Measurements from ENCODE around the gene PAX7.

The PAX7 gene

DNA sequence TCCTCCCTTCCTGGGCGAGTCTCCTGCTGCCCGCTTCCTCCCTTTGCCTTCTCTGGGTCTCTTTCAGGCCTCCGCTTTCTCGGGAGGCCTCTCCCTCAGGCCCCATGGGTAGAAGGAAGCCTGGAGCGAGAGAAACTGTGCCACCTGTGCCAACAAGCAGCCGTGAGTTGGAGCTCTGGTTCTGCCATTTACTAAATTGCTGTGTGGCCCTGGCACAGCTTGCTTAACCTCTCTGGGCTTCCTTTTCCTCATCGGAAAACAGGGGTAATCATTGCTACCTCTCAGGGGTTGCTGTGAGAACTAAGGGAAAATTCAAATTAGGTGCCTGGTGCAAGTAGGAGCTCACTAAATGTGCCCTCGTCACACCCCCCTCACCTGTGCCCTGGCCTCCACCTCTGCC, 80.4 kb downstream of the PAX7 start:
- DNase-seq, result no peak

DNA sequence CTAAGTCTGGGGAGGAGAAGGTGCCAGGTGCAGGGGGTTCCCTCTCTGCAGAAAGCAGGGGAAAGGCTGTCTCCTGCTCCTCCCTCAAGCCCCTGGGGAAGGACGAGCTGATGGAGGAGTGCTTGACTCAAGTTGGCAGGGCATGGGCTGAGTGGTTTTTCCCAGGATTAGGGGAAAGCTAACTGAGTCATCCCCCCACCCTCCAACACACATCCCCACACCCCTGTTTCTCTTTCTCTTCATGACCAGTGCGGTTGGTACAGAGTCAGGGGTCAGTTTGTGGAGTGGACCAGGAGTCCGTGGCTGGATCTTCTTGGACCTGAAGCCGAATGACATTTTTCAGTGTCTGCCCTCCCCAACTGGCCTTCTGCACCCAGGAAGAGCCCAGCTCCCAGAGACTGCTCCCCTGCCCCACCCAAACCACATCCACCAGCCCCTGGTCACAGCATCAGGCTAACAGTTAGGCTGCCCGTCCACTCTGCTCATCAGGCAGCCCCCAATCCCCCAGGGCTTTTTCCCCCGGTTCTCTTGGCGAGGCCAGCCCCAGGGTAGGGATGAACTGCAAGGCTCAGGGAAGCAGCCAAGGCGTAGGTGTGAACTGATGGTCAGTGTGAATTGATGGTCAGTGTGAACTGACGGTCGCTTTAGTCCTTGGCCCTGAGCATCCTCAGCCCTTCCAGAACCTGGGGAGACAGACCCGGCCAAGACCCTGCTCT, 81.0 kb downstream of the PAX7 start:
- no peak for DNase-seq

GRCh38 chr1:18712252-18712600, 81.6 kb downstream of the PAX7 start:
- DNase-seq, result no peak

DNA sequence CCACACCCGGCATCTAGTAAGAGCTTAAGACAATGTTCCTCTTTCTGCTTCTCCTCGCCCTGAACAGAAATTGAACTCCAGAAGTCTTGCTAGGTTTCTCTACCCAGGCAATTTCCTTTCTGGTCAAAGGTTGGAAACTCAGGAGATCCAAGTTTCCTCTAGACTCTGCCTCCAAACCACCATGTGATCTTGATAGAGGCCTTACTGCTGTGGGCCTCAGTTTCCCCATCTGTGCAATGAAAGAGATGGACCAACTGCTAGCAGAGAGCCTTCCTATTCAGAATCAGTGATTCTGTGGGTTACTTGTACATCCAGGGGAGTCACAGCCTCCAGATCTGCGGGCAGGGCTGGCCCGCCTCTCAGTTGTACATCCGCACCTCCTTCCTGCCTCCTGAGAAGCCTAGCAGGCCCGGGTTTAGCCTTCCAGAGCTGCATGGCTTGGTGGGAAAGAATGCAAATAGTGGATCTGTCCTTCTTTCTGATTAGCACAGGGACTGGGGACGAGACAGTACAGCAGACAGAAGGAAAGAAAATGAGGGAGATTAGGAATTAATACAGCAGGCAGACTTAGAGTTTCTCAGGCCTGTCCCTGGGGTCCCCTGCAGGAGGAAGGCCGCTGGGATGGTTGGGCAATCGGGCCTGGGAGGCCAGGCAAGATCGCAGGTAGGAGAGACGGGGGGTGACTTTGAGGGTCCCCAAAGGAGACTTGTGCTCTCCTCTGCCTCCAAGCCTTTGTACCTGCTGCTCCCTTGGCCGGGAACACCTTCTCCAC, 83.9 kb downstream of the PAX7 start:
- no peak for DNase-seq

DNA sequence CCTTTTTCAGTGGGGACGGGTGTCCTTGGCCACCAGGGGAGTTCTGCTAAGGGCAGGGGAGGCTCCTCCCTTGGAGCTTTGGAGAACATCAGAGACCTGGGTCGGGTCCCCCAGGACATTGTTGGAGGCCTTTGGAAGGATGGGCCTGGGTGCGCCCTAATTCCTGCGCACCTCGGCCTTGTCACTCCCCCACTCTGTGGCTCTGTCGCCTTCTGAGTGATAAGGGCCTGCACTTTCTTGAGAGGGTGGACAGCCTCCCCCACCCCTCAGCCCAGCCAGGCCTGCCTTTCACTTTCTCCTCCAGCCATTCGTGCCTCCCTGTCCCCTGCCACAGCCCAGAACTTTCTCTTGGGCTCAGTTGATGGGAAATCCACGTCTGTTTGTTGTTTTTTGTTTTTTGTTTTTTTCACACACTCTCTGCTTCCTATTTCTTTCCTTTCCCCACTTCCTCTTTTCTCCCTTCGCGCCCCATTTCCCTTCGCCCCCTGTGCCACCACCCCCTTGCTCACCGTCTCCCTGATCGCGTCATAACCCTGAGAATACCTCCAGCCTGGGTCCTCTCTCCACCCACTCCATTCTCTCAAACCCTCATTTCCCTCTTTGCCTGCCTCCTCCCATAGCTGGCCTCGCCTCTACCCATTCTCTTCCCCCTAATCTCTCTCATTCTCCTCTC, 85.6 kb downstream of the PAX7 start:
- DNase-seq, result no peak

- DNase-seq, result no peak
Observed at GRCh38 chr1:18716785-18717678, 86.4 kb downstream of the PAX7 start.

DNA sequence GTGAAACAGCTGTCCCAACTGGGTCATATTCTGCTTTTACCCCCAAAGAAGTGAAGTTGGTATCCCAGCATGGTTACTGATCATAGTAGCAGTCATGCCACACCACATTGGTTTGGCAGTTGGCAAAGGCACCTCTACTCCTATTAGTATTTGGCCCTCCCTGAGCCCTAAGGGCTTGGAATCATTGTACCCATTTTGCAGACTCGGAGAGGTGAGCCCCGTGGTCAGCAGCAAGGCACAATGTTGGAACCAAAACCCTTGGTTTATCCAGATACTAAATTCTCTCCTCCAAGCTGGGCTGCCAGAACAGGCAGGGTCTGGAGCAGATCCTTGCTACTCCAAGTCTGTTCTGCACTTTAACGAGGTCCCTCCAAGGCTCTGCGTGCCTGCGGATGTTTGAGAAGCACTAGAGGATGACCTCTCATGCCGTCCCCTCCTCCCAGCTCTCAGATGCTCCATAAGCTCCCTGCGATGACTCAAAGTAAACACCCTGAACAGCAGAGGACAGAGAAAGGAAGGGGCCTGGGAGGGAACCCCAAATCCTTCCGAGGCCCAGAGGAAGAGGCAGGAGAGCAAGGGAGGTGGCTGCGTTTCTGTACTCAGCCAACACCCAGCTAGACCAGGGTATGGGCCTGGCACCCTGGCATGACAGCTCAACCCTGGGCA, 89.3 kb downstream of the PAX7 start:
- DNase-seq, result no peak

DNA sequence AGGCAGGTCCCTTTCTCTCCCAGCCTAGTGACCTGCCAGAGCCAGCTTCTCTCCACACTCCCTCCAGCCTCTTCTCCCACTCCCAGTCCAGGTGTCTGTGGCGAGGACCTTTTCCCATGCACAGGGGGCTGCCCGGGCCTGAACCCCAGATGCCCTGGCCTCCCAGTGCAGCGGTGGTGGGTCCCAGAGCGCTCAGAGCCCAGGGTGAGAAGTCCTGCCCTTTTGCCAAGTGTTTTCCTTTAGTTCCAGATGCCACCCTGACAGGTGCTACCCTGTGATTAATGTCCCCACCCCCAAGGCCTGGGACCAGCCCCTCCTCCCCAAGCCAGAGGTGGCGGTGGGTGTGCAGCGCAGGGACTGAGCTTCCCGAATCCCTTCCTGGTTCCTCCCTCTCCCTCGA, 90.4 kb downstream of the PAX7 start:
- DNase-seq, result no peak

DNA sequence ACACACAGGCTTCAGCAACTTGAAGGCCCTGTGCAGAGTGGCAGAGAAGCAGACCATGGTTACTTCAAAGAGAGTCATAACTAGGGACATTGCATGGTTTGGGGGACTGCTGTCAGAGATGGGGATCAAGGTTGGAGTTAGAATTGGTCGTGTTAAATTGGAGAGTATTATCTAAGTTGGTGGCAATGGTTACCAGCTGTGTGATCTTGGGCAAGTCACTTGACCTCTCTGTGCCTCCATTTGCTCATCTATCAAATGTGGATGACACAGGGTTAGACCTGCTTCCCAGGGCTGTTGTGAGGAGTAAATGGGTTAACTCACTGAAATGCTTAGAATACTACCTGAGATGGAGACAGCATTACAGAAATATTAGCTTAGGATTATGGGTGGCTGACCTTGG, 91.1 kb downstream of the PAX7 start:
- no peak for DNase-seq

DNA sequence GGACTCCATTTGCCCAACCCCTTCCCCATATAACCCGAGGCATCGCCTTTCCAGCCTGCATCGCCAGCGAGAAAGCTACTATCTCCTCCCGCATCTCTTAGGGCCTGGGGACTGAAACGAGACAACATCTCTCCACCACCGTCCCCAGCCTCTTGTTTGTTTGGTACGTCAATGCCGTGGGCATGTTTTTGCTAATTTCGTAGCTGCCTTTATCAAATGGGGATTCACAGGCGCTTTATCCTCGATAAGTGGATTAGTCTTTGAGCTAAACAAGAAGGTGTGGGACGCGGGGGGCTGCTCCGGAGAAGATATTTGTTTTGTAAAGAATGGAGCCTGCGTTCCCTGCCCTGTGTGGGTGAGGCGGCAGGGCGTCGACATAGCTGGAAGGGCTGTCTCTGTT, 91.6 kb downstream of the PAX7 start:
- no peak for DNase-seq

GRCh38 chr1:18723206-18723605, 92.6 kb downstream of the PAX7 start:
- no peak for DNase-seq

- DNase-seq, result no peak
Observed at GRCh38 chr1:18723701-18724411, 93.2 kb downstream of the PAX7 start.

- DNase-seq, result no peak
Observed at GRCh38 chr1:18724801-18725200, 94.2 kb downstream of the PAX7 start.

DNA sequence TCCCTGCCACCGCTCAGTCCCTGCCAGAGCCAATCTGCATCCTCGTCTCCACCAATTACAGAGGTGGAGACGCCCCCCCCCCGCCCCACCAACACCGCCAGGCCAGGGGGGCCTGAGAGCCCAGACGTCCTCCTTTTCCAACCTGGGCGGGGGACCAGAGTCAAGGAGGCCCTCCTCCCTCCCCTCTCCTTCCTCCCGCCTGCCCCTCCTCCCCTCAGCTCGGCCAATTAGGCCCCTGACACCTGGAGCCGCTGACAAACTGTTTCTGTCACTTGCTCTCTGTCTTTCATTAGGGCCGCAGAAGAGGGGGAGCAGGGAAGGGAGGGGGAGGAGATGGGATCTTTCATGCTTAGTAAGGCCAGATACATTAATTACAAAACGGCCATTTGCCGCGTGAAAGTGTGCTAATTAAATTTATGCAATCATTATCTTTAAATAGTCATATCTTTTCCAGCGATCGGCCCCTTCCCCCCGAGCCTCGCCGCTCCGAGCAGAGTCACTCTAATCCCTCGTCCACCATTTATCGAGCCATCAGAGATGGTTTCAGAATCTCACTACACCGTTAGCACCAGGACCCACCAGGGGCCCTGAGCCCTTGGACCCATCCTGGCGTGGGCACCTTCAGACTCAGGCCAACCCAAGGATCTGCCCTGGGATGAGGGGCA, 94.7 kb downstream of the PAX7 start:
- no peak for DNase-seq

- DNase-seq, result no peak
Observed at GRCh38 chr1:18726368-18726767, 95.7 kb downstream of the PAX7 start.

DNA sequence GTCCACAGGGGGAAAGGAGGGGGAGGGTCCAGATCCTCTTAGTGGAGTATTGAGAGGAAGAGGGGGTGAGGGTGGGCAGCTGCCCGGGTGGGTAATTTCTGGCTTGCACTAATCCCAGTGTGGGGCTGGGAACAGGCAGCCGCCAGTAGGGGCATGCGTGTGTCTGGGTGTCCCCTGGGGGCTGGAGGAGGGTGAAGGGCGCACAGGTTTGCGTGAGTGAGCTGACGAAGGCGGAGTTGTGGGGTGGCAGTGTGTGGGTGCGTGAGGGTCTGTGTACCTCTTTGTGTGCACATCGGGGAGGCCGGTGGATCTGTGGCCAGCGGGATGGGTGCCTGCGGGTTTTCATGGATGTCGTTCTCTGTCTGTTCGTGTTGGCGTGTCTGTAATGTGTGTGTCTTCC, 97.3 kb downstream of the PAX7 start:
- no peak for DNase-seq

- DNase-seq, result no peak
Observed at GRCh38 chr1:18730321-18730720, 99.7 kb downstream of the PAX7 start.

- DNase-seq, result no peak
Observed at GRCh38 chr1:18731148-18731547, 100.5 kb downstream of the PAX7 start.

DNA sequence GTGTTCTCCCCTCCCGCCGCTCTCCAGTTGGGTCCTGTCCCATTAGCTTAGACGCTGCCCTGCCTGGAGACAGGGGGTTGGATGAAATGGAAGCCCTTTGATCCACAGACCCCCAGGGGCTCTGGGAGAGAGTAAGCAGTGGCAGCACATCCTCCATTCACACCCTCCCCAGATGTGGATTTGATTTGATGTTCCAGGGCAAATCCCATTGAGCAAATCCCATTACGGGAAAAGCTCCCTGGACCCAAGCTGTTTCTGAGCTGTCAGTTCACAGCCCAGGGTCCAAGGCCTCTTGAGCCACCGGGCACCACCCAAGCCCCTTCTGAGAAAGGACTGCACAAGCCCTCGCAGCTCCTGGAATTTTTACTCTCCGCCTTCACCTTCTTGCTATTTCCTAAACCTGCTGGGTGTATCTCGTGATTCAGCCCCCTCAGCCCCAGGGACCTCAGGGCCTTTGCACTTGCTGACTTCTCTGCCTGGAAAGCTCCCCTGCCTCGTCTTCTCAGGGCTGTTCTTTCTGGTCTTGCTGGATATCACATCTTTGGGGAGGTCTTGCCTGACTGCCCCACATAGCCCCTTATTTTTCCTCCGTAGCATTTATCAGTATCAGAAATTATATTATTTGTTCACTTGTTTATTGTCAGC, 101.1 kb downstream of the PAX7 start:
- no peak for DNase-seq

GRCh38 chr1:18732686-18733085, 102.0 kb downstream of the PAX7 start:
- DNase-seq, result no peak

GRCh38 chr1:18734001-18734400, 103.4 kb downstream of the PAX7 start:
- DNase-seq, result no peak
